SW480 (cell line): Measurements from ENCODE around the gene IMPACT.

Source experiments
- DNase-seq: peaks from one replicate; pipeline ENCODE4 v3.0.0-alpha.2; 2016; ENCODE audit warnings: low spot score

Gene IMPACT

DNA sequence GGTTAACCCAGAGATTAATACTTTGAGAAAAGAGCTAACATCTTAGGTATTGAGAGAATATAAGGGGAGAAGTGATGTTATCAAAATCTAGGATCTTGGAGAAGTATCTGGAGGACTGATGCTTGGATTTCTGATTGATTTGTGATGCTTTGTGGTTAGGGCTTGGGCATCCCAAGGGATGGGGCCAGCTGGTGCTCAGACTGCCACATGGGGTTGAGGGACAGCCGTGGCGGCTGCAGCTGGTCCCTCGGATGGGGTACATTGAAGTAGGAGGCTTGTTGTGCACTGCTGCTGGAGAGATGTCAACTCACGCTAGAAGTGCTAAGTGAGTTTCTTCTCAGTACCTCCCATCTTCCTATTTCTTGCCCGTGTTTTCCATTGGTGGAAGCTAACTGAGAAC lies 56.4 kb downstream of the IMPACT start:
- no peak for DNase-seq

- no peak for DNase-seq
Observed at GRCh38 chr18:24485681-24486080, 59.2 kb downstream of the IMPACT start.

- no peak for DNase-seq
Observed at GRCh38 chr18:24486684-24487083, 60.2 kb downstream of the IMPACT start.

GRCh38 chr18:24488824-24489493 lies 62.5 kb downstream of the IMPACT start:
- peak; percentile 34 for DNase-seq

- DNase-seq = no peak
Observed at GRCh38 chr18:24490539-24490938, 64.1 kb downstream of the IMPACT start.

GRCh38 chr18:24491927-24492834 lies 65.7 kb downstream of the IMPACT start:
- DNase-seq = no peak

DNA sequence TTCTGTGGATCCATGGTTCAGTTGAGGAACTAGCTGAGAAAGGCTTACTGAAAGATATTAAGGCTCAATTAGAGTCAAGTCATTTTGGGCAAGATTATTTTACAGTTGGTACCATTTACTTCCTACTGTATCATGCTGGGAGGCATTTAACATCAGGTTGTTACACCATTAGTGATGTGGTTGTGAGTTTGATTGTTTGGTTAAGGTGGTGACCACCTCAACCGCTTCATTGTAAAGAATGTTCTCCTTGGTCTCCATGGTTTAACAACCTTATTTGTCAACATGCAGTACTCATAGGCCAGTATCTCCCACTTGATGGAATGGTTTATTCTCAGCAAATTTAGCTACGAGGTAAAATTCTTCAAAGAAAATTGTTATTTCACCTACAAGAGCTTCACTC lies 68.1 kb downstream of the IMPACT start:
- no peak for DNase-seq

- DNase-seq = no peak
Observed at GRCh38 chr18:24497031-24497754, 70.7 kb downstream of the IMPACT start.

GRCh38 chr18:24499814-24500213 lies 73.3 kb downstream of the IMPACT start:
- no peak for DNase-seq

DNA sequence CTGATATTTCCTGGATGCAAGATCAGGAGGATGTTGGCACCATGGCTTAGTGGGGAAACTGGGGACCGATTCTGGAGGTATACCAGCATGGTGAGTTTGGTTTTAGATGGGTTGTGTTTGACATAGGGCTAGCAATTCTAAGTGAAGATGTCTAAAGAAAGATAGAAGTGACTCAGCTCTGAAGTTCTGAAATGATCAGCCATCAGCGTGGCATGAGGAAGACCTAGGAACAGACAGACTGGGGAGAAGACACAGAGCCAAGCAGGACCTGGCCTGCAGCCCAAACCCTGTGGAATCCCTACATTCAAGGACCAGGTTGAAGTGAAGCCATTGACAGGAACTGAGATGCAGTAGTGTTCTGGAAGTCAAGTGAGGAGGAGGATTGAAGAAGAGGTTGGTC lies 73.7 kb downstream of the IMPACT start:
- no peak for DNase-seq

- DNase-seq = no peak
Observed at GRCh38 chr18:24500766-24501165, 74.3 kb downstream of the IMPACT start.

DNA sequence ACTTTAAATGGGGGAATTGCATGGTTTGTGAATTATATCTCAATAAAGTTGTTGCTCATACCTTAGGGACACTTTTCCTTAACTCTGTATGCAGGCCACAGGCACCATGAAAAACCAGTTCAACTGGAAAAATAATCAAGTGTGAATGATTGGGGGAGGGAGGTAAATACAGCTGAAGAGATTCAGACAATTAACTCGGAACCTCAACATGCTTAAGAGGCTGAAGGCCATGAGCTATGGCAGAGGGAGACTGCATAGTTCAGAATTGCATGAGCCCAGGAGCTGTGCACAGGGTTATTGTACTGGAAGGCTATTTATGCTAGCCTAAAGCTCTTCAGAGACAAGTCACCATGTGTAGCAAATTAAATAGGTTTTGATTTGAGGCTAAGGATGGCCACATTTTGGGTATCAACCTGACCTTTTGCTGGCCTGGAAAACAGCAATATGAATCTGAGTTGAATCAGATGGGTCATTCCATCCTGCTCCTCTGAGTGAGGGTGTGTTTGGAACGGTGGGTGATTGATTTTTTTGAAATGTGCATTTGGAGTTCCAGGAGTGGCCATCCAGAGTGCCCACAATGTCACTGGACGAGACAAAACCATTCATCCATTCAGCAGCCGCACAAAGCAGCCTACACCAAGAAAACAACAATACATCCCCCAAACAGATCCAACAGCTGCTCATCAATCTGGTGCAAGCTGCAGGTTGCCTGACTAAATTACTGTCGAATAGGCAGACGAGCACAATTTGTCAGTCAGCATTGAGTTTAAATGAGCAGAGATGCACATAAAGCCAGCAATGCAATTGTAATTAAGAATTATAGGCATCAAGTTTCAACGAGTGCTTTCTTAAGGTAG lies 76.4 kb downstream of the IMPACT start:
- DNase-seq = no peak
